ENCODE results near the gene ZNF579. TPM values are rescaled to one million over a fixed set of nuclear protein-coding genes. Genes with fewer than 3 reads are reported as not detected.
"Not testable (repeated sequence)": the region's sequence is repeated elsewhere in the genome, so short reads cannot be mapped to it uniquely, and the experiment has no call there.

The ZNF579 gene
- total RNA-seq, 2 donors from 2014 or later = 7.4 to 7.6 TPM

GRCh38 chr19:55535965-55536350 is 44.7 kb downstream of the ZNF579 start:
- no peak for DNase-seq (ENCODE audit: low spot score)
- intact Hi-C loops (cut with DNase I) = loop anchor here in 1 of 2 donors (5.0 kb wide), 1 partner anchor 731 kb away; no protein-coding TSS in a partner anchor

DNA sequence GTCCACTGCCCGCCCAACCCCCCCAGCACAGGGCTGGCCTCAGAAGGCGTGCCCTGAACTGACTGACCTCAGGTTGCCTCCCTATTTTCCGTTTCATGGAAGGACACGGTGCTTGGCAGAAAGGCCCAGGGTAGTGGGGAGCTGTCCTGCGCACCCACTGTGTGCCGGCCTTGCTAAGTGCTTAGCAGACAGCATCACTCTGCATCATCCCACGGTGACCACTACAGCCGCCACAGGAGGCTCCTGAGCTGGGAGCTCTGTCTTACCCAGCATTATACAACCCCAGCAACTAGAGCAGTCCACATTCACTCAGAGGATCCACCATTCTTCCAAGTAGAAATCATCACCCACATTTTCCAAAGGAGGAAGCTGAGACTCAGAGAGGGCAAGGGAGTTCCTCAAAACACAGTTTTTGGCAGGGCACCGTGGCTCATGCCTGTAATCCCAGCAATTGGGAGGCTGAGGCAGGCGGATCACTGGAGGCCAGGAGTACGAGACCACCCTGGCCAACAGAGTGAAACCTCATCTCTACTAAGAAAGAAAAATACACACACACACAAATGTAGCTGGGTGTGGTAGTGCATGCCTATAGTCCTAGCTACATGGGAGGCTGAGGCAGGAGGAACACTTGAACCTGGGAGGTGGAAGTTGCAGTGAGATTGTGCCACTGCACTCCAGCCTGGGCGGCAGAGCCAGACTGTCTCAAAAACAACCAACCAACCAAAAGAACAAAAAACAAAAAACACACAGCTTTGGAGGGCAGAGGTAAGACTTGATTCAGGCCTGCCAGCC is 45.3 kb downstream of the ZNF579 start:
- intact Hi-C loops (cut with DNase I) = loop anchor here in 1 of 2 donors (5.0 kb wide), 1 partner anchor 732 kb away; no protein-coding TSS in a partner anchor
- DNase-seq (ENCODE audit: low spot score) = no peak

DNA sequence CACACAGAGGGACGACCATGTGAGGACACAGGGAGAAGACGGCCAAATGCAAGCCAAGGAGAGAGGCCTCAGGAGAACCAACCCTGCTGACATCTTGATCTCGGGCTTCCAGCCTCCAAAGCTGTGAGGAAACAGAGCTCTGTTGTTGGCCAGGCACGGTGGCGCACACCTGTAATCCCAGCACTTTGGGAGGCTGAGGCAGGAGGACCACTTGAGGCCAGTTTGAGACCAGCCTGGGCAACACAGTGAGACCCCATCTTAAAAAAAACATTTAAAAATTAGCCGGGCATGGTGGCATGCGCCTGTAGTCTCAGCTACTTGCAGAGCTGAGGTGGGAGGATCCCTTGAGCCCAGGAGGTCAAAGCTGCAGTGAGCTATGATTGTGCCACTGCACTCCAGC is 46.4 kb downstream of the ZNF579 start:
- DNase-seq (ENCODE audit: low spot score); intact Hi-C loops (cut with DNase I): not testable (repeated sequence)

DNA sequence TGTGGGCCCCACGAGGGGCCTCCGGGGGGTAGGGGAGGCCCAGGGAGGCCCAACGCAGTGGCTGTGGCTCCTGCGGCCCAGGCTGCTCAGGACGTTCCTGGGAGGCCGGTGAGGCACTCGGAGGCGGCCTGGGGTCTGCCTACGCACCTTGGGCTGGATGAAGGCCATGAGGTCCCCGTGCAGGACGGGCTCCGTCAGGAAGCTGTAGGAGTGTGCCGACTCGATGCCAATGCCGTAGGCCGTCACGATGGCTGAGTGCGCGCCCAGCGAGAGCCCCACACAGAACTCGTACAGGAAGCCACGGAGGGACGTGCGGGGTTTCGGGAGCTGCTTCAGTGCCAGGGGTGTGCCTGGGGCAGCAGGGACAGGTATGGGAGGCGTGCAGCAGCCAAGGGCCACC is 49.7 kb downstream of the ZNF579 start:
- intact Hi-C loops (cut with DNase I) = no loop called here
- DNase-seq (ENCODE audit: low spot score) = no peak

- intact Hi-C loops (cut with DNase I) = loop anchor here in 1 of 2 donors (5.0 kb wide), 1 partner anchor 48 kb away; no protein-coding TSS in a partner anchor
- DNase-seq (ENCODE audit: low spot score) = no peak
Observed at GRCh38 chr19:55529636-55530234, 50.9 kb downstream of the ZNF579 start.

DNA sequence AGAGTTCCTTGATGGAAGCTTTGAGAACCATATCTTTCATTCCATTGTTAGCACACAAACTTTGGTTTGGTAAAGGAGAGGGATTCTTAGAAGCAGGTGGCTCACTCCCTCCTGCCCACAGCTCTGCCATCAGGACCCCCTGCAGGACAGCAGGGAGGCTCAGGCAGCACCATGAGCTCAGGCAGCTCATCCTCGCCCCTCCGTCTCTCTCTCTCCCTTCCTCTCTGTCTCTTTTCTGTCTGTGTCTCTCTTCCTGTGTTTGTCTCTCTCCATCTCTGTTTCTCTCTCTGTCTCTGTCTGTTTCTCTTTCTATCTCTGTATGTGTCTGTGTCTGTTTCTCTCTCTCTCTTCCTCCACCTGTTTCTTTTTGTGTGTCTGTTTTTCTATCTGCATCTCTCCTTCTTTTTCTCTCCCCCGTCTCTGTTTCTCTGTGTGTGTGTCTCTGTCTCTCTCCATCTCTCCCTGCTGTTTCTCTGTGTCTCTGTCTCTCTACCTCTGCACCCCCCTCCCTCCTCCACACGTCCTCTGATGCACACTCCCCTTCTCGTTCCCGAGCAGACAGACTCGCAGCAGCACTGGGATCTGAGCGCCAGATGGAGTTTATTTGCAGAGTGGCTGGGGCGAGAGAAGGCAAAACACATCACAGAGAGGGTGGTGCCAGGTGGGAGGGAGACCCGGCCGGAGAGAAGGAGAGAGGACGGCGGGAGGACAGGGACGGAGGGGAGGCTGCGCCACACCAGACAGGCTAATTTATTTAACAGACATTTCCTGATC is 52.4 kb downstream of the ZNF579 start:
- no peak for DNase-seq (ENCODE audit: low spot score)
- intact Hi-C loops (cut with DNase I) = loop anchor here in 1 of 2 donors (5.0 kb wide), 1 partner anchor 49 kb away; no protein-coding TSS in a partner anchor

DNA sequence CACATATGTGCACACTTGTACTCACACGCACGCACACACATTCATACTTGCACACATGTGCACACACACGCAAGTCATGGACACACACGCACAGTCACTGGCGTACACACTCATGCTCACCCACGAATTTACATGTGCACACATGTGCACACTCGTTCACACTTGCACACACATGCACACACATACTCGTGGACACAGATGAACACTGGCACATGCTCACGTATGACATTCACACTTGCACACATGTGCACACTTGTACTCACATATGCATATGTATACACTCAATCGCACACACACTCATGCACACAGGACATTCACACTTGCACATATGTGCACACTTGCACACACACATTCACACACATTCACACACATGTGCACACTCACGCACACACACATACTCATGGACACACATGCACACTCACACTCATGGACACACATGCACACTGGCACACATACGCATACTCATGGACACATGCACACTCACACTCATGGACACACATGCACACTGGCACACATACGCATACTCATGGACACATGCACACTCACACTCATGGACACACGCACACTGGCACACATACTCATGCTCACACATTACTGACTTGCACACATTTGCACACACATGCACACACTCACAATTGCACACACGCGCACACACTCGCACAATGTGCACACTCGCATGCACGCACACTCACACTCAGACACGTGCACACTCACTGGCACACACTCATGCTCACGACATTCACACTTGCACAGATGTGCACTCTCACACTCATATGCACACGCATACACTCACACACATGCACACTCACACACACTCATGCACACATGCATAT is 53.2 kb downstream of the ZNF579 start:
- intact Hi-C loops (cut with DNase I) = loop anchor here in 1 of 2 donors (5.0 kb wide), 1 partner anchor 50 kb away; no protein-coding TSS in a partner anchor

More for the DNA sequence above, 53.2 kb downstream of the ZNF579 start:
- no peak for DNase-seq (ENCODE audit: low spot score)

Other genes starting within 250 kb of the ZNF579 start
- 1 to 10 TPM; 3.9 to 6.3 TPM for gene KMT5C, start 241.0 kb downstream of the ZNF579 start, total RNA-seq
- 1 to 10 TPM in 1 of 2 donors, not detected in 1; 1.3 TPM for gene COX6B2, start 226.1 kb downstream of the ZNF579 start, total RNA-seq
- gene GARIN5B, start 217.6 kb downstream of the ZNF579 start, total RNA-seq = not detected
- not detected for gene IL11, start 210.4 kb downstream of the ZNF579 start, total RNA-seq
- gene TMEM190, start 204.0 kb downstream of the ZNF579 start, total RNA-seq = not detected
- under 1 TPM; 0.69 to 0.90 TPM for gene TMEM238, start 196.6 kb downstream of the ZNF579 start, total RNA-seq
- 1,000 to 10,000 TPM in 1 of 2 donors, 100 to 1,000 TPM in 1; 882 to 1,056 TPM for gene RPL28, start 194.9 kb downstream of the ZNF579 start, total RNA-seq
- gene UBE2S, start 173.1 kb downstream of the ZNF579 start, total RNA-seq = 10 to 100 TPM; 17.6 to 23.3 TPM
- gene SHISA7, start 137.5 kb downstream of the ZNF579 start, total RNA-seq = not detected
- gene ISOC2, start 119.2 kb downstream of the ZNF579 start, total RNA-seq = 10 to 100 TPM; 23.1 to 25.1 TPM
- gene C19orf85, start 116.1 kb downstream of the ZNF579 start, total RNA-seq = not detected
- 1 to 10 TPM; 5.7 to 7.9 TPM for gene ZNF628, start 104.2 kb downstream of the ZNF579 start, total RNA-seq
- gene NAT14, start 95.7 kb downstream of the ZNF579 start, total RNA-seq = 10 to 100 TPM; 15.8 to 16.3 TPM
- 10 to 100 TPM; 32.4 to 40.6 TPM for gene SSC5D, start 92.4 kb downstream of the ZNF579 start, total RNA-seq
- not detected for gene SBK2, start 43.7 kb downstream of the ZNF579 start, total RNA-seq
- gene SBK3, start 35.3 kb downstream of the ZNF579 start, total RNA-seq = not detected
- 1 to 10 TPM; 7.8 to 9.7 TPM for gene FIZ1, start 18.7 kb upstream of the ZNF579 start, total RNA-seq
- 10 to 100 TPM; 10.6 to 11.1 TPM for gene ZNF524, start 19.4 kb upstream of the ZNF579 start, total RNA-seq
- 10 to 100 TPM; 10.1 to 12.6 TPM for gene ZNF865, start 24.8 kb upstream of the ZNF579 start, total RNA-seq
- 1 to 10 TPM; 3.6 to 4.3 TPM for gene ZNF784, start 43.7 kb upstream of the ZNF579 start, total RNA-seq
- 10 to 100 TPM; 32.0 to 36.7 TPM for gene ZNF580, start 60.2 kb upstream of the ZNF579 start, total RNA-seq
- 10 to 100 TPM in 1 of 2 donors, 1 to 10 TPM in 1; 8.0 to 12.0 TPM for gene ZNF581, start 62.8 kb upstream of the ZNF579 start, total RNA-seq
- 10 to 100 TPM in 1 of 2 donors, 1 to 10 TPM in 1; 8.6 to 13.6 TPM for gene CCDC106, start 67.4 kb upstream of the ZNF579 start, total RNA-seq
- 10 to 100 TPM; 89.3 to 91.7 TPM for gene U2AF2, start 74.2 kb upstream of the ZNF579 start, total RNA-seq
- gene EPN1, start 94.4 kb upstream of the ZNF579 start, total RNA-seq = 10 to 100 TPM; 75.5 to 76.4 TPM
- not detected for gene NLRP9, start 157.6 kb upstream of the ZNF579 start, total RNA-seq
- gene RFPL4A, start 178.2 kb upstream of the ZNF579 start, total RNA-seq = not detected
- gene RFPL4AL1, start 188.3 kb upstream of the ZNF579 start, total RNA-seq = not detected

Data from posterior vena cava (tissue), 2 donors.